Mammary epithelial cell (primary cell): ENCODE results near the gene NEK5.

Experiments used
- CTCF ChIP-seq, 2 donors: IDR thresholded peaks in 1 of 2; conservative IDR thresholded peaks in 1 of 2; 2 replicates each; pipeline ENCODE4 v1.5.1; 2011 to 2012; ENCODE audit warnings: inconsistent platforms in 2 of 2, low read length in 2 of 2, mild to moderate bottlenecking in 2 of 2, control low read depth in 1 of 2, low read depth in 1 of 2; ENCODE audit not compliant: insufficient read depth in 1 of 2; ENCODE audit errors: extremely low read depth in 1 of 2
- EZH2 ChIP-seq: IDR thresholded peaks from 2 replicates; pipeline ENCODE4 v1.6.1; 2012; ENCODE audit warnings: low read length, inconsistent platforms, borderline replicate concordance

- TF ChIP-seq CTCF (conservative IDR thresholded peaks at IDR 0.05 in 1 of 2, IDR thresholded peaks at IDR 0.05 in 1 of 2; ENCODE audit: extremely low read depth in 1 of 2, insufficient read depth in 1 of 2, low read depth in 1 of 2, low read length in 2 of 2): no peak
- TF ChIP-seq EZH2: no peak
Measured at GRCh38 chr13:52025475-52026245, 103.2 kb downstream of the NEK5 start.
